Thyroid gland (tissue), 4 donors: Measurements from ENCODE around the gene DNAL4. TPM values are rescaled to one million over a fixed set of nuclear protein-coding genes. Genes with fewer than 3 reads are reported as not detected.

Source experiments
- DNase-seq, 2 donors: peaks; one replicate each; pipeline ENCODE4 v3.0.0-alpha.2; 2019
- H3K27ac ChIP-seq, 3 donors: fragments of 200-600 bp; sonication (generic); 1 replicate in 2 of 3; 2 replicates in 1 of 3; pipeline ENCODE4 v1.5.1; 2016 to 2019; ENCODE audit warnings: mild to moderate bottlenecking in 1 of 3, moderate library complexity in 1 of 3
- H3K27me3 ChIP-seq: fragments of 200-600 bp; sonication (generic); one replicate; pipeline ENCODE4 v1.5.1; 2019
- H3K36me3 ChIP-seq, 2 donors: fragments of 200-600 bp; sonication (generic); one replicate each; pipeline ENCODE4 v1.5.1; 2016 to 2019
- H3K4me1 ChIP-seq, 2 donors: fragments of 200-600 bp; sonication (generic); one replicate each; pipeline ENCODE4 v1.5.1; 2017 to 2019
- H3K4me3 ChIP-seq, 3 donors: fragments of 200-600 bp; sonication (generic); replicated peaks in 1 of 3; 1 replicate in 2 of 3; 2 replicates in 1 of 3; pipeline ENCODE4 v1.5.1; 2016; ENCODE audit warnings: mild to moderate bottlenecking in 1 of 3
- H3K9me3 ChIP-seq: fragments of 200-600 bp; sonication (generic); one replicate; pipeline ENCODE4 v1.5.1; 2017
- CTCF ChIP-seq, 6 experiments: fragments of 200-600 bp in 3 of 6; fragments of 450-650 bp in 3 of 6; sonication (generic) in 3 of 6; IDR thresholded peaks; one replicate each; pipeline ENCODE4 v1.5.1; 2016 to 2019; ENCODE audit warnings: antibody characterized with exemption in 6 of 6, mild to moderate bottlenecking in 2 of 6, inconsistent platforms in 1 of 6, moderate library complexity in 1 of 6
- POLR2A ChIP-seq, 2 donors: fragments of 450-650 bp; IDR thresholded peaks; one replicate each; pipeline ENCODE4 v1.6.1; 2017; ENCODE audit warnings: antibody characterized with exemption in 2 of 2, mild to moderate bottlenecking in 2 of 2, moderate library complexity in 1 of 2
- WGBS, 2 donors: methylation state at CpG; one replicate each; pipeline ENCODE4 v1.1.5; 2017; 5-methylcytosine and 5-hydroxymethylcytosine counted together
- intact Hi-C: fragments of 100-400 bp; cut with DNase I; formaldehyde crosslinking; loops from one replicate; pipeline ENCODE4 v1.15.1; 2023
- total RNA-seq, 4 donors: library from RNA; depleted of rRNA; stranded (reverse); fragments of >200 nt; gene quantifications; one replicate each; pipeline ENCODE4 v1.2.3, GENCODE V29; 2016

DNAL4 gene
- total RNA-seq, 4 donors from 2014 or later, result 30.9 to 50.0 (median 37.9) TPM

GRCh38 chr22:38732251-38732815, 61.6 kb downstream of the DNAL4 start:
- DNase-seq, result peak in 1 of 2 donors; percentile 56
- H3K4me3 ChIP-seq, result no peak overlapping the region
- no peaks in the 10 kb centered on the region for H3K9me3 ChIP-seq
- intact Hi-C loops, result no loop called here
- no peaks in the 10 kb centered on the region for H3K27me3 ChIP-seq
- peak overlapping the region in 2 of 3 donors; percentile 85 to 92 for H3K27ac ChIP-seq
- H3K4me1 ChIP-seq, result peaks cover 22 to 45% of the 10 kb centered on the region in 2 donors
- 68 to 83% methylated on average over 13 of the region's 13 CpGs for WGBS, 2 donors
- TF ChIP-seq CTCF (IDR thresholded peaks at IDR 0.05) (no peak), POLR2A (IDR thresholded peaks at IDR 0.05) (no peak)
- peaks cover 52 to 68% of the 10 kb centered on the region in 2 donors for H3K36me3 ChIP-seq

DNA sequence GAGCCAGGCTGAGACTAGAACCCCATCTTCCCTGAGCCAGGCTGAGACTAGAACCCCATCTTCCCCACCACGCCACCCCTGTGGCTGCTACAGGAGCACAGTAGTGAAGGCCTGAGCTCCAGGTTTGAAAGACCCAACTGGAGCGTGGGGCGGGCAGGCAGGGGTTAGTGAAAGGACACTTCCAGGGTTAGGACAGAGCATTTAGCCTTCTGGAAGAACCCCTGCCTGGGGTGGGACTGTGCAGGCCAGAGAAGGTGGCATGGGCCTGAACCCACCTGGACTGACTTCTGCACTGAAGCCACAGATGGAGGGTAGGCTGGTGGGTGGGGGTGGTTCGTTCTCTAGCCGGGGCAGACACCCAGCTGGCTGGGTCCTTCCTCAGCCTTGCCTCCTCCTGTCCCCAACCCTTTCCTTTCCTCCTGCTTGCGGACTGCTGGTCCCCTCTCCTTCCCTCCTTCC, 62.2 kb downstream of the DNAL4 start:
- 88 to 95% methylated on average over 5 to 6 of the region's 6 CpGs for WGBS, 2 donors
- no peak for DNase-seq
- no peaks in the 10 kb centered on the region for H3K27me3 ChIP-seq
- no peak overlapping the region for H3K4me3 ChIP-seq
- no peak for TF ChIP-seq CTCF (IDR thresholded peaks at IDR 0.05)
- no peak for TF ChIP-seq POLR2A (IDR thresholded peaks at IDR 0.05)
- H3K9me3 ChIP-seq, result no peaks in the 10 kb centered on the region
- H3K27ac ChIP-seq, result peak overlapping the region in 2 of 3 donors; percentile 33 to 92
- intact Hi-C loops, result no loop called here
- peaks cover 22 to 45% of the 10 kb centered on the region in 2 donors for H3K4me1 ChIP-seq
- peaks cover 57 to 68% of the 10 kb centered on the region in 2 donors for H3K36me3 ChIP-seq

DNA sequence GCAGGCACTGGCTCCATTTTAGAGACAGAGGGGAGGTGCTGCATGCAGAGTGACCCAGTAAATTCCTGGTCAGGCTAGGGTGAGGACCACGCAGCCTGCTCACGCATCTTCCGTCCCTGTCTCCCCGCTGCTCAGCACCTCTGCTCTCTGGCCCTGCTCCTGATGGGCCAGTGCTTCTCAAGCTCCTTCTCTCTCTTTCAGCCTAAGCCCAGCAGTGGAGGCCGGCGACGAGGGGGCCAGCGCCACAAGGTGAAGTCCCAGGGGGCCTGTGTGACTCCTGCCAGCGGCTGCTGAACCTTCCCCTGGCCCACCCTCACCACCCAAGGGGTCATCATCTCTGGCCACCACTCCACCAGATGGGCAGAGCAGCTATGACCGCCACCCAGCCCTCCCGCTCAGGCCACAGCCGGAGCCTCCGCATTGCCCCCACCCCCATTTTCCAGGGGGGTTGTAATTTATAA, 63.5 kb downstream of the DNAL4 start:
- Histone ChIP-seq H3K4me1 (peaks cover 22 to 37% of the 10 kb centered on the region in 2 donors), H3K27me3 (no peaks in the 10 kb centered on the region), H3K4me3 (no peak overlapping the region), H3K36me3 (peaks cover 60 to 67% of the 10 kb centered on the region in 2 donors), H3K9me3 (no peaks in the 10 kb centered on the region), H3K27ac (no peak overlapping the region)
- DNase-seq, result no peak
- intact Hi-C loops, result no loop called here
- no peak for TF ChIP-seq POLR2A (IDR thresholded peaks at IDR 0.05)
- no peak for TF ChIP-seq CTCF (IDR thresholded peaks at IDR 0.05)
- WGBS, 2 donors, result 95 to 98% methylated on average over 13 of the region's 13 CpGs

GRCh38 chr22:38729946-38730345, 64.0 kb downstream of the DNAL4 start:
- TF ChIP-seq CTCF (IDR thresholded peaks at IDR 0.05), result no peak
- no peak for TF ChIP-seq POLR2A (IDR thresholded peaks at IDR 0.05)
- Histone ChIP-seq H3K4me3 (no peak overlapping the region), H3K36me3 (peaks cover 59 to 68% of the 10 kb centered on the region in 2 donors), H3K27me3 (no peaks in the 10 kb centered on the region), H3K9me3 (no peaks in the 10 kb centered on the region), H3K27ac (no peak overlapping the region), H3K4me1 (peaks cover 22 to 32% of the 10 kb centered on the region in 2 donors)
- WGBS, 2 donors, result 89 to 96% methylated on average over 6 of the region's 6 CpGs
- intact Hi-C loops, result no loop called here
- DNase-seq, result no peak
